Activated gamma-delta T cell treated with Interleukin-2 at 50 U/mL for 16 hours (primary cell): ENCODE results near the gene SCLT1.

Source experiments
- DNase-seq: peaks from one replicate; pipeline ENCODE4 v3.0.0-alpha.2; 2020

SCLT1 gene

GRCh38 chr4:129064717-129065116 lies 28.6 kb downstream of the SCLT1 start:
- no peak for DNase-seq

- no peak for DNase-seq
Observed at GRCh38 chr4:129063640-129064039, 29.7 kb downstream of the SCLT1 start.

GRCh38 chr4:129062580-129062979 lies 30.8 kb downstream of the SCLT1 start:
- no peak for DNase-seq

- DNase-seq = no peak
Observed at GRCh38 chr4:129059028-129059427, 34.3 kb downstream of the SCLT1 start.

GRCh38 chr4:129046055-129046959 lies 47.0 kb downstream of the SCLT1 start:
- DNase-seq = no peak

GRCh38 chr4:129043523-129043922 lies 49.8 kb downstream of the SCLT1 start:
- DNase-seq = no peak

- DNase-seq = no peak
Observed at GRCh38 chr4:129040471-129040870, 52.9 kb downstream of the SCLT1 start.

GRCh38 chr4:129037093-129037492 lies 56.2 kb downstream of the SCLT1 start:
- DNase-seq = no peak

GRCh38 chr4:129014566-129015509 lies 78.5 kb downstream of the SCLT1 start:
- no peak for DNase-seq

GRCh38 chr4:129008096-129008495 lies 85.2 kb downstream of the SCLT1 start:
- DNase-seq = no peak

GRCh38 chr4:128986908-128987307 lies 106.4 kb downstream of the SCLT1 start:
- no peak for DNase-seq

- no peak for DNase-seq
Observed at GRCh38 chr4:128986019-128986418, 107.3 kb downstream of the SCLT1 start.

GRCh38 chr4:128983771-128984485 lies 109.4 kb downstream of the SCLT1 start:
- no peak for DNase-seq

GRCh38 chr4:128981377-128981776 lies 112.0 kb downstream of the SCLT1 start:
- no peak for DNase-seq

- DNase-seq = no peak
Observed at GRCh38 chr4:128980816-128981326, 112.5 kb downstream of the SCLT1 start.

- no peak for DNase-seq
Observed at GRCh38 chr4:128979934-128980333, 113.4 kb downstream of the SCLT1 start.

- no peak for DNase-seq
Observed at GRCh38 chr4:128978985-128979384, 114.4 kb downstream of the SCLT1 start.

- DNase-seq = no peak
Observed at GRCh38 chr4:128974136-128974581, 119.2 kb downstream of the SCLT1 start.

GRCh38 chr4:128973384-128973783 lies 120.0 kb downstream of the SCLT1 start:
- no peak for DNase-seq

GRCh38 chr4:128961405-128961804 lies 131.9 kb downstream of the SCLT1 start:
- no peak for DNase-seq

- no peak for DNase-seq
Observed at GRCh38 chr4:128958194-128958593, 135.1 kb downstream of the SCLT1 start.

- no peak for DNase-seq
Observed at GRCh38 chr4:128957459-128957858, 135.9 kb downstream of the SCLT1 start.

GRCh38 chr4:128955751-128956150 lies 137.6 kb downstream of the SCLT1 start:
- no peak for DNase-seq
